ENCODE data around the gene PARD3.

PARD3 gene

DNA sequence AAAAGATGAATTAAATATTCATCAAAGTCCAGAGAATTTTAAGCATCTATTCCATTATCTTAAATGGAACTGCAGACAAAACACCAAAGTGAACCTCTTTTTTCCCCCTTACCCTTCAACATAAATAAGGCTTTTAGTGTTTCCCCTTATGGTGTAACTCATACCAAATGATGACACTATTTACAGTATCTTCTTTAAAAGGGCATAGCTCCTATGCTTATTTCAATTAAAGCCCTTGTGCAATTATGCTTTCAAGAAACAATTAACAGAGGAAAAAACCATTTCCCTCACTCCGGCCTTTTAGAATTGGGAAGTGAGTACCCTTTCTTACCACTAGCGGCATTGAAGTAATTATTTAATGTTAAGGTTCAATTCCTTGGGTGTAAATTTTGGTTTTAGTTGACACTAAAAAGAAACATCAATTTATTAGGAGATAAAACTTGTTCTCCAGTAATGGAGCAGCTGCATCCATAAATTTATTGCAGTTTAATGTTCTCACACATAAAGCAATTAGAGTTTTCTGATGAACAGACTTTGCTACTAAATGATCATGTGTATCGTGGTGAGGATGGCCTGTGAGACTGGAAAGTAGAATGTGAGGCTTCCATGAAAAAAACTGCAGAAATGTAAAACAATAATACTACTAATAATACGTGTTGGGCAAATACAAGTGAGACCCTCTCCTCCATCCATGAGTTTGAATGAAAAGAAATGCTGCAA is 661.3 kb downstream of the PARD3 start:
- H3K4me3 ChIP-seq (IDR thresholded peaks at IDR 0.05; ENCODE audit: insufficient read depth, low read depth, low read length), result no peak overlapping the region
- no peaks in the 10 kb centered on the region for H3K36me3 ChIP-seq (ENCODE audit: insufficient read depth)
- H3K9ac ChIP-seq, result no peak overlapping the region
- no peaks in the 10 kb centered on the region for H3K4me1 ChIP-seq (ENCODE audit: low read depth, poor library complexity, severe bottlenecking)
- TF ChIP-seq, protein P1, sequence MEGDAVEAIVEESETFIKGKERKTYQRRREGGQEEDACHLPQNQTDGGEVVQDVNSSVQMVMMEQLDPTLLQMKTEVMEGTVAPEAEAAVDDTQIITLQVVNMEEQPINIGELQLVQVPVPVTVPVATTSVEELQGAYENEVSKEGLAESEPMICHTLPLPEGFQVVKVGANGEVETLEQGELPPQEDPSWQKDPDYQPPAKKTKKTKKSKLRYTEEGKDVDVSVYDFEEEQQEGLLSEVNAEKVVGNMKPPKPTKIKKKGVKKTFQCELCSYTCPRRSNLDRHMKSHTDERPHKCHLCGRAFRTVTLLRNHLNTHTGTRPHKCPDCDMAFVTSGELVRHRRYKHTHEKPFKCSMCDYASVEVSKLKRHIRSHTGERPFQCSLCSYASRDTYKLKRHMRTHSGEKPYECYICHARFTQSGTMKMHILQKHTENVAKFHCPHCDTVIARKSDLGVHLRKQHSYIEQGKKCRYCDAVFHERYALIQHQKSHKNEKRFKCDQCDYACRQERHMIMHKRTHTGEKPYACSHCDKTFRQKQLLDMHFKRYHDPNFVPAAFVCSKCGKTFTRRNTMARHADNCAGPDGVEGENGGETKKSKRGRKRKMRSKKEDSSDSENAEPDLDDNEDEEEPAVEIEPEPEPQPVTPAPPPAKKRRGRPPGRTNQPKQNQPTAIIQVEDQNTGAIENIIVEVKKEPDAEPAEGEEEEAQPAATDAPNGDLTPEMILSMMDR (conservative IDR thresholded peaks at IDR 0.05; ENCODE audit: low read depth, low read length), result no peak
- no peak overlapping the region for H3K27ac ChIP-seq
- H3K27me3 ChIP-seq (ENCODE audit: insufficient read depth, low read depth), result no peaks in the 10 kb centered on the region
- no peak overlapping the region for H2AFZ ChIP-seq (ENCODE audit: low read depth)
- no peaks in the 10 kb centered on the region for H3K79me2 ChIP-seq (ENCODE audit: insufficient read depth, low read depth)
- no peak overlapping the region for H3K4me2 ChIP-seq
- no peaks in the 10 kb centered on the region for H4K20me1 ChIP-seq (ENCODE audit: insufficient read depth)

DNA sequence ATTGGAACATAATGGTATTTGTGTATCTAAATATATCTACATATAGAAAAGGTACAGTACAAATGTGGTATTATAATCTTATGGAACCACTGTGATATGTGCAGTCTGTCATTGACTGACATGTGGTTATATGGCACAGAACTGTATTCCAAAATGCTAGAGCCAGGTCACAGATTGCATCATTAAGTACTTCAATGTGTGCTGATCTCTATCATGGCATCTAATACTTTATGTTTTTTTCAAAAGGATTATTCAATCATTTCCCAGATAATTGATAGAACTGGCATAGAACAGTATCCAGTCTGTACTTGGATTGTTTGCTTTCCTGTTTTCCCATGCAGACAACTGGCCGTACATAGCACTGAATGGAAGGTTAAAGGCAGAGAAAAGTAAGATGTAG is 662.7 kb downstream of the PARD3 start:
- Histone ChIP-seq H2AFZ (ENCODE audit: low read depth) (no peak overlapping the region), H3K79me2 (ENCODE audit: insufficient read depth, low read depth) (no peaks in the 10 kb centered on the region), H3K9ac (no peak overlapping the region), H3K27me3 (ENCODE audit: insufficient read depth, low read depth) (no peaks in the 10 kb centered on the region), H3K27ac (no peak overlapping the region), H4K20me1 (ENCODE audit: insufficient read depth) (no peaks in the 10 kb centered on the region), H3K4me2 (no peak overlapping the region), H3K4me1 (ENCODE audit: low read depth, poor library complexity, severe bottlenecking) (no peaks in the 10 kb centered on the region), H3K4me3 (IDR thresholded peaks at IDR 0.05; ENCODE audit: insufficient read depth, low read depth, low read length) (no peak overlapping the region), H3K36me3 (ENCODE audit: insufficient read depth) (no peaks in the 10 kb centered on the region)
- TF ChIP-seq, protein P1 (conservative IDR thresholded peaks at IDR 0.05; ENCODE audit: low read depth, low read length), result no peak

DNA sequence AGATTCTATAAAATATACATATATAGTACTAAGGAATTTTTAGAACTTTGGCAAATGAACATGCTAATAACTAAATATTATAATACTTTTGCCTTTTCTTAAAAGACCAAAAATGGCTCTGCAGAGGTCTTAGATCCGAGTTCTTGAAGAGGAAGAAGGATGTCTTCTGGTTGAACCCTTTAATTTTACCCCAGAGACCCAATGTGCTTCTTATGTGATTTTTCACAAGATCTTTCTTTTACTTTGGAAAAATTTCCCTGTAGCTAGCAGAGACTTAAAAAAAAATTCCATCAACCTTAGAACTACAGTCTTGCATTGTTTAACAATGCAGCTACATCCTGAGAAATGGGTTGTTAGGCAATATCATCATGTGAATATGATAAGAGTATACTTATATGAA is 663.2 kb downstream of the PARD3 start:
- H3K36me3 ChIP-seq (ENCODE audit: insufficient read depth), result no peaks in the 10 kb centered on the region
- no peak overlapping the region for H3K4me3 ChIP-seq (IDR thresholded peaks at IDR 0.05; ENCODE audit: insufficient read depth, low read depth, low read length)
- H3K4me1 ChIP-seq (ENCODE audit: low read depth, poor library complexity, severe bottlenecking), result no peaks in the 10 kb centered on the region
- H4K20me1 ChIP-seq (ENCODE audit: insufficient read depth), result no peaks in the 10 kb centered on the region
- no peak overlapping the region for H3K27ac ChIP-seq
- no peaks in the 10 kb centered on the region for H3K27me3 ChIP-seq (ENCODE audit: insufficient read depth, low read depth)
- H3K79me2 ChIP-seq (ENCODE audit: insufficient read depth, low read depth), result no peaks in the 10 kb centered on the region
- H3K9ac ChIP-seq, result no peak overlapping the region
- H3K4me2 ChIP-seq, result no peak overlapping the region
- TF ChIP-seq, protein P1 (conservative IDR thresholded peaks at IDR 0.05; ENCODE audit: low read depth, low read length), result no peak
- no peak overlapping the region for H2AFZ ChIP-seq (ENCODE audit: low read depth)

DNA sequence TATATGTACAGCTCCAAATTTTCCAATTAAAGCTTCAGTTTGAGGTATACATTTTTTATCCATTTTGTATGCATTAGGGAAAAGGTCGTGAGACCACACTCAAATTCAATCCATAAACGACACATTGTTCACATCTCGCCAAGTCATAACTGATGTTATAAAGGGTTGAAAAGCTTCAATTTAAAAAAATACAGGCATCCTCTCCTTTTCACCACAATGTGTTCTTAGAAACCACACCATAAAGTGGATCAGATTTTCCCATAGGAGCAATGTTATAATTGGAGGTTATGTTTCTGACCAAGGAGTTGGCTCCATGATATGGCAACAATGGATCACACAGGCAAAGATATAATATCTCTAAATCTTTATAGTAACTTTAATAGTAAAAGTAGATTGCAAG is 663.6 kb downstream of the PARD3 start:
- Histone ChIP-seq H3K79me2 (ENCODE audit: insufficient read depth, low read depth) (no peaks in the 10 kb centered on the region), H3K27ac (no peak overlapping the region), H3K27me3 (ENCODE audit: insufficient read depth, low read depth) (no peaks in the 10 kb centered on the region), H3K36me3 (ENCODE audit: insufficient read depth) (no peaks in the 10 kb centered on the region), H3K9ac (no peak overlapping the region), H4K20me1 (ENCODE audit: insufficient read depth) (no peaks in the 10 kb centered on the region), H3K4me2 (no peak overlapping the region), H2AFZ (ENCODE audit: low read depth) (no peak overlapping the region), H3K4me3 (IDR thresholded peaks at IDR 0.05; ENCODE audit: insufficient read depth, low read depth, low read length) (no peak overlapping the region), H3K4me1 (ENCODE audit: low read depth, poor library complexity, severe bottlenecking) (no peaks in the 10 kb centered on the region)
- TF ChIP-seq, protein P1 (conservative IDR thresholded peaks at IDR 0.05; ENCODE audit: low read depth, low read length), result no peak

Data from KMS-11 (cell line).